Measurements from ENCODE around the gene DDA1.

GRCh38 chr19:17283504-17283996, 25.8 kb upstream of the DDA1 start:
- TF ChIP-seq POLR2A (IDR thresholded peaks at IDR 0.05) = no peak
- no peak for TF ChIP-seq CTCF (IDR thresholded peaks at IDR 0.05)
- TF ChIP-seq EP300 (IDR thresholded peaks at IDR 0.05) = no peak
